Measurements from ENCODE around the gene TEX35.

Gene TEX35

DNA sequence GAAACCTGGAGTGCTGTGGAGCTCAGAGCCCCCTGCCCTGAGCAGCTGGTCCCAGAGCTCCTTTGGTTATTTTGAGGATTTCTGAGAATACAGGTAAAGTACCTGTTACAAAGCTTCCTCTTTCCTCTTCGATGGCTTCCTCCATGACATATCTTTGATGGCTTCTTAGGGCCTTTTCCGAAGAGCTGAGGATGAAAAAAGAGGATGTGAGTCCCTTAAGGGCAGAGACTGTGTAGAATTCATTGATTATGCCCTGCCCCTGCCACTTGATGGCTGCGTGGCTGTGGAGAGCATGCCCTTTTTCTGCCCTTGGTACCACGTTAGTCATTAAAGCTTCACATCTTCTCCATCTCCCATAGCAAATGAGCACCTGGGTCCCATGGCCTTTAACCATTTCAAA, 14.2 kb downstream of the TEX35 start:
- no peak for DNase-seq

DNA sequence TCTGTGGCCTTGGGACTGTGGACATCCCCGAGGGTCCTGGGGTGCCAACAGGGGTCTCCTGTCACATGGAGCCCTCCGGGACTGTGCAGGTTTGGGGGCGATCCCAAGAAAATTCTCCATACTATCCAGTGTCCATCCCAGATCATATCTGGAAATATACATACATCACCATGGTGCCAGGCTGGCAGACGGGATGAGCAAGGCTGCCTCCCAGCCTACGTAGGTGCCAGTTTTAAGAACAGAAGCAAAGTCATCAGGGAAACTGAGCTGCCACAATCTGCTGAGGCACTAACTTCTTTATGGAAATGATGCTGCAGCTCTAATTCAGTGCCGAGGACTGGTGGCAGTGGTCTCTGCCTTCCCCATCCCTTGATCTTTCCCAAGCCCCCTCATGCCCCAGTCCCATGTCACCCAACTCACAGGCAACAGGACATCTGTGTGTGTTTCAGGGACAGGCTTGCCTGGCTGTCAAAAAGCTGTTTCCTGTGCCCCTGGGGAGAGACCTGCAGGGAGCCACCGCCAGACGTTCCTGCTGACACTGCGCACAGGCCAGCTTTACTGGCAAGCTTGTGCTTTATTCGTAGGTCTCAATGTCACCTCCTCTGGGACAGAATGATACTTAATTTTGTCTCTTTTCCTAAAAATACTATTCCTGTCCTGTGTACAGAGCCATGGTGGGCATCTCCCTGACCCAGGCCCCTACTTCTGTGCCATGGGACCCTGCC, 15.5 kb downstream of the TEX35 start:
- no peak for DNase-seq

DNA sequence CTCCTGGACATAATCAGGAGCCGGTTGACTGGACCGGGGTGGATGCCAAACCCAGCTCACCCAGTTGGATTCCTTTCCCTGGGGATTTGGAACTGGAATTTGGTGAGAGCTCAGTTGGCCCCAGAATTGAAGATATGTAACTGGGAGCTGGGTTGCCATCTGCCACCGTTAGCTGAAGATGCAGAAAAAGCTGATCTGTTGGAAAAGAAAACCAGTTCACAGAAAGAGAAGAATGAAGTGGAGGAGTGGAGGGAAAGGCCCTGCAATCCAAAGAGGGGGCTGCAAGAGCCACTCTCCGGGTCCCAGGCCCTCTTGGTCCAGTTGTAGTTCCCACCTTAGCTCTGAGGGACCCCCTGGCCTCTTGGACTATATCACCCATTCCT, 16.0 kb downstream of the TEX35 start:
- DNase-seq: no peak

DNA sequence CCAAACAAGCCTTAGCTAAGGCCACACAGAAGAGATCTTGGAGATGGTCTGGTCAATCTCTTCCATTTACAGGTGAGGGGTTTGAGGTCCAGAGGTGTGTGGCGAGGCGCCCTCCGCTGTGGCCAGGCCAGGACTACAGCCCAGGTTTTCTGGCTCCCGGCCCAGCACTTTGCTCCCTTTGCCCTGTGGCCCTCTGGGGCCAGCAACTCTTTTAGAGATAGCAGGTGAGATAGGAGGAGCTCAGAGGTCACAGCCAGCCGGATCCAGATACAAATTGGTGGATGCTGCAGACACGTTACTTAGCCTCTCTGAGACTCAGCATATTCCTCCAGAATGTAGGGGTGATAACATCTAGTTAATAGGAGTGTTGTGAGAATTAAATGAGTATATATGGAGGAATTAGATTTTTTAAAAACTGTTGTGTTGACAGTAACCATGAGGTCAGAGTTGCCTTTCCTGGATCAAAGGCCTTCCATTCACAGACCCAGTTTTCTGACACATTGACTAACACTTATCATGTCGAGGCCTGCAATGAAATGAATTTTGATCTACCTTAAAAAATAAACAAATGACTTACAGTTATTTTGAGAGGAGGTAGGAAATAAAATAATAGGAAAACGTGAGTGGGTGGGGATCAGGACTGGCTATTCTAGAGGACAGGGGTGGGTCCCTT, 16.6 kb downstream of the TEX35 start:
- no peak for DNase-seq

DNA sequence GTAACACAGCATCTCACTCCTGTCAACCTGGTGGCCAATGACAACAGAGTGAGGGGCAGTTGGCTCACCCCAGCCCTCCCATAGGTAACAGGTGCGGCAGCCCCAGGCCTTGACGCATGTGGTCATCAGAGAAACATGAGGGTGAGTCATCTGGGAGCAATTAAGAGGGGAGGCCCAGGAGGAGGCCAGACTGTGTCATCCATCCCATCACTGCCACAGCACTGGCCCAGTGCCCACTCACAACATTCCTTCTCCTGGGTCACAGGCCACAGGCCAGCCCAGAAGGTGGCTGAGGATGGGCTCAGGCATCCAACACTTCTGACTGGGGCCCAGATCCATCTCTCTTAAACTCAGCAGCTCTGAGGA, 17.1 kb downstream of the TEX35 start:
- DNase-seq: no peak

DNA sequence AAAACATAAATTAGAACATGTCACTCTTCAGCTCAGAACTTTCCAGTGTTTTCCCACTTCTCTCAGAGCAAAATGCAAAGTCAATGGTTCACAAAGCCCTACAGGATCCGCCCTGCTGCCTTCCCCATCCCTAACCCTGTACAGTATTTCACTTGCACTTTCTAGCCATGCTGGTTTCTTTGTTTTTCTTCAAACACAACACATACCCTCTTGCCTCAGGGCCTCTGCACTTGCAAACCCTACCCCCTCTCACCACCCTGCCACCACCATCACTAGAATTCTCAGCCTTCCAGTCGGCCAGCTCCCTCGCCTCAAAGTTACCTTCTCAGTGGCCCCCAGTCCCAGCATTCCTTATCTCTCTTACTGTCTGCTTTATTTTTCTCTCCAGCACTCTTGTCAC, 17.6 kb downstream of the TEX35 start:
- DNase-seq: no peak

DNA sequence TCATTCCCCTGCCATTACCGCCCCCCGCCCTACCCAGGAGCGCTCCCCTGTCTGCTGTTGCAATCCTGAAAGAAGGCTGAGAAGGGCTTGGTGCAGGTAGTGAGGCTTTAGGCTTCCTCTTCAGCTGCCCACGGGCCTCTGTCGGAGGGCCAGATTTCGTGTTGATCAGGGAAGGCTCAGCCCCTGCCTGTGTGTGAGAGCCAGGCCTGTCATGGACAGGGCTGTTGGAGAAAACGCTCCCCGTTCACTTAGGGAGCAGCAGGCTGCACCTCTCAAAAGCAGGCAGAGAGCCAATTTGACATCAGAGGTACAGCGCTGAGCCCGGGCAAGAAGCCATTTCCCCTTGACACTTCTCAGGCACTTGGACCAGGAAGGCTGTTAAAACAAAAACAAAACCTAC, 19.0 kb downstream of the TEX35 start:
- DNase-seq: no peak

DNA sequence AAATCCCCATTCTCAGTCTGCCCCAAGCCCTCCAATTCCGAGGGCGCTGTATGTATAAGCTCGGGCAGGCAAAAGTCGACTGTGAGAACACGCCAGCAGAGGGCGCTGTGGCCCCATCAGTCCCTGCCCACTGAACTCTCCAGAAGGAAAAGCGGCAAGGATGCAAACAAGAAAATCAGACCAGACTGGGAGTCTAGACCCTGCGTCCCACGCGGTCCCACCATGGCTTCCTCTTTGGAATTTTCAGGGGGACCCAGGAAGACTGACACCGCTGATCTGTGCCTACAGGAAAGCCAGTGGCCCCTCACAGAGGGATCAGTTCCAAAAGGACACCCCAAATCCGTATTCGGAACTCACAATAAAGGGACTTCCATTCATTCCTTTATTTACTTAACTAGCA, 19.5 kb downstream of the TEX35 start:
- DNase-seq: peak; percentile 75

DNA sequence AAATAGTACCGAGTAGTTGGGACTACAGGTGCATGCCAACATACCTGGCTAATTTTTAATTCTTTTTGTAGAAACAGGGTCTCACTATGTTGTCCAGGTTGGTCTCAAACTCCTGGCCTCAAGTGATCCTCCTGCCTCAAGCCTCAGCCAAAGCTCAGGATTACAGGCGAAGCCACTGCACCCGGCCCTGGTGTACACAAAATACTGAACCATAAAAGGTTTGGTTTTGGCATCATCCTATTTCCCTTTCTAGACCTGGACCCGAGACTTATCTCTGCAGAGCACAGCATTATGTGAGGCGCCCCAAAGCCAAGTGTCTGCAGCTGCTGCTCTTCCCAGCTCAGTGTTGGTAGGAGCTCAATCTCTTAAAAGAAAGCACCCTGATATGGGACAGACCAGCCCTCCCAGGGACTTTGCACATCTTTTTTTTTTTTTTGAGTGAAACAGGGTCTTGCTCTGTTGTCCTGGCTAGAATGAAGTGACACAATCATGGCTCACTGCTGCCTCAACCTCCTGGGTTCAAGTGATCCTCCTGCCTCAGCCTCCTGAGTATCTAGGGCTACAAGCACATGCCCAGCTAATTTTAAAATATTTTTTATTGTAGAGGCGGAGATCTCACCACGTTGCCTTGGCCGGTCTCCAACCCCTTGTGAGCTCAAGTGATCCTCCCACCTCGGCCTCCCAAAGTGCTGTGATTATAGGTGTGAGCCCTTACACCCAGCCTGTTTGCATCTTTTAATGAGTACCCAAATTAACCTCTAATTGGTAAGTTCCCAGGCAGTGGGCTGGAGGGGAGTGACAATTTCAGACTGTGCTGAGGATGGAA, 20.4 kb downstream of the TEX35 start:
- DNase-seq: no peak

DNA sequence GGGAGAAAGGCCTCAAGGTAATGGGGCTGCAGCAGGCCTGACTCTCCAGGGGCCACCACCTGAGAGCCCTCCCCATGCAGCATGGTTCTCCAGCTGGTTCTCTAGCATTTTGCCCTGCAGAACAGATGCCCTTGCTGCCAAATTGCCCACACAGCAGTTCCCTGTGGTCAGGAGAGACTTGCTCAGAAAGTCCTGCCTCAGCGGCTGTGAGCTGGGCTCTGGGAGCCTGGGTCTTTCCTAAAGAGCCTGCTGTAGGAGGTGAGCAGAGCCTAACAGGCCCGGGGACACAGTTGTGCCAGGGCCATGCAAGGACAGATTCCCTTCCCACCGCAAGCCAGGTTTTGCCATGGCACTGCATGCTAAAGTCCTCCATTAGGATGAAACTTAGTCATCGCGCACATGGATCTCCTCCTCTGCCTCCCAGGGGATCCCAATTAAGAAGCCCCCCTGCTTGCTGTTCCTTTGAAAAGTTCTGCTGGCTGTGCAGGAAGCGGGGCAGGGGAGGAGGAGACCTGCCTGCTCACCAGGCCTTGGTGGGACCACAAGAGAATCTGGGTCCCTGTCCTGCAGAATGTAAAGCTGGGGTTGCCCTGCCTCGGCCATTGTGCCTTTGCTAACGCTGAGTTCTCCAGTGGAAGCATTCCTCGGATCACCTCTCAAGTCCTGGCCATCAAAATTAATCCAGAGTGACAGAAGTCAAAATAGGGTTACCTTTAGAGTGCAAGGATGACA, 21.4 kb downstream of the TEX35 start:
- DNase-seq: no peak

DNA sequence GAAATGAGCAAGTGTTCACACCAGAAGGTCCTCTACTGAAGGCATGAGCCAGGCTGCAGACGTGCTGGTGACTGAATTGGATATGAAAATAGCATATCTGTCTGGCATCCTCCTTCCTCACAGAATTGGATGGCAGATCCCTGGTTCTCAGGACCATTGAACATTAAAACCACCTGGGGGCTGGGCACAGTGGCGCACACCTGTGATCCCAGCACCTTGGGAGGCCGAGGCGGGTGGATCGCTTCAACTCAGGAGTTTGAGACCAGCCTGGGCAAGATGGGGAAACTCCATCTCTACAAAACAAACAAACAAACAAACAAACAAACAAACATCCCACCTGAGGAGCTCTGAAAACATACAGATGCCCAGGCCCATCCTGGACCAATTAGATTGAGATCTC, 23.4 kb downstream of the TEX35 start:
- no peak for DNase-seq

DNA sequence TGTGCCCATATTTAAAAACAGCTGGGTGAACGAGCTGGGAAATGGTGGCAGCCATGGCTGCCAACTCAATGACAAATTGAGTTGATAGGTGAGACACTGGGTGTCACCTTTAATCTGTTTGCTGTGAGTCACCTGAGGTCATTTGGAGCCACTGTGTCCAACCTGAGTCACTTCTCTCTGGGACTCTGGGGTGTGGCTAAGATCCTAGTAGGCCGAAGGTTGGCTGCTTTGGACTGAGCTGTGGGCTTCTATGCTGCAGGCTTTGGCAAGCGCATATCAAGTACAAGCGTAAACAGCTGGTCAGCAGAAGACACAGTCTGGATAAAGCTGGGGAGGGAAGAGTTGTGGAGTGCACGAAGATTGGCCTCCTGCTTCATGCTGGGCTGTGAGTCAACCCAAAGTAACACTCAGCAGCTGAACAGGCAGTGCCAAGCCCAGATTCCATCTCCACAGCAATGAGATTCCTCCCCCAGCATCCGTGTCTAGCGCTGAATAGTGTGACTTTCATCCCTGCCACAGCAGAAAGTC, 24.0 kb downstream of the TEX35 start:
- no peak for DNase-seq

DNA sequence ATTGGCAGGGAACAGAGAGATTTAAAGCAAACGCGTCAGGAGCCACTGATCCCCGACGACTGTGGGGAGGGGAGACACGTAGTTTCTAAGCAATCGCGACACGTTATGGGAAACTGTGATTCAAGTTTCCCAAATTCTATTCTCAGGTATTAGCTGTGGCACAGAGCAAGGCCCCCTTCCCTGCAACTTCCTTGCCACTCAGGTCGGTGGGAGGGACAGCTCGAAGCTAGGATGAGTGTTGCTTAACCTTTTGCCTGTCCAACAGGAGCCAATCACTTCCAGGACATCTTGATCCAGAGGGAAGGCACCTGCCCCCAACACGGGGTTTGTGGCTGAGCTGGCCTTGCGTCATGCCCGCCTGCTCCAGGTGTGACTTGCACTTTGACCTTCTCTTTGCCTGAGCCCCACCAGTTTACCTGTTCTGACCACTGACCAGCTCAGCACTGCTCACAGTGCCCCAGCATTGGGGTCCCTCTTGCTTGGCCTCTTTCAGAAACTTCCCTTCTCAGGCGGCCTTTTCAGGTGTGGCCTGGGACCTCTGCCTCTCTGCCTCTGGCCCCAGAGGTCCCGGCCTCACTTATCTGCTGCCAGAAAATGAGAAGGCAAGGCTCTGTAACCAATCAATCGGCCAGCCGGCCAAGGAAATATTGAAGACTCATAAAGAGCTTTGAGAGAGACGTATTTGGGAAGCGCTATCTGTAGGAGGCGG, 24.6 kb downstream of the TEX35 start:
- no peak for DNase-seq

DNA sequence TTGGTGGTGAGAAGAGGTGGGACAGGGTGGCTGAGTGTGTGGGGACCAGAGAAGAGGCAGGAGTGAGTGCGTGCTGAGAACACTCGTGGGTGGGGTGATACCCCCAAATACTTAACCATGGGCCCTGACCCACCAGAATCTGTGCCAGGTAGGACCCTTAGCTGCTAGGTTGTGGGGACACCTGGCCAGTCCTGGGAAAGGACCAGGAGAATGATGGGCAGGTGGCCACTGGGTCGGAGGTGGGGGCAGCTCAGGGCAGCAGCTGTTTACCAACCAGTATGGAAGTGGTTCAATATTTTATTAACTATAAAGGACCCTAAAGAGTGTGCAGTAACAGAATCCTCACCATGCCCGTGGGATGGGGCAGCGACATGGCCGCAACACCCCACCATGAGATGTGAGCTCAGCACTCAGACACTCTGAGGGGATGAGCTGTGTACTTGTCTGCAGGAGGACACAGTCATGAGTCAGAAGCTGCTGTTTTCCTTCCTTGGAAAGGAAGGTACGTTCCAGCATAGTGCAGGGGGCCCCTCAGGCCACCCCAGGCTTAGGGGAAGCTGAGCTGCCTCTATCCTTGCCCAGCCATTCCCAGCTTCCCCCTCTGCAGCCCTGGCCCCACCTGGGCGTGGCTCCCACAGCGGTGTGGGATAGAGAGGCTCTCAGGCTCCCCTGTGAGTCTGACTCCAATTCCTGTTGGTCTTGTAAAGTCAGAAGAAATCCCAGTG, 25.4 kb downstream of the TEX35 start:
- DNase-seq: no peak

DNA sequence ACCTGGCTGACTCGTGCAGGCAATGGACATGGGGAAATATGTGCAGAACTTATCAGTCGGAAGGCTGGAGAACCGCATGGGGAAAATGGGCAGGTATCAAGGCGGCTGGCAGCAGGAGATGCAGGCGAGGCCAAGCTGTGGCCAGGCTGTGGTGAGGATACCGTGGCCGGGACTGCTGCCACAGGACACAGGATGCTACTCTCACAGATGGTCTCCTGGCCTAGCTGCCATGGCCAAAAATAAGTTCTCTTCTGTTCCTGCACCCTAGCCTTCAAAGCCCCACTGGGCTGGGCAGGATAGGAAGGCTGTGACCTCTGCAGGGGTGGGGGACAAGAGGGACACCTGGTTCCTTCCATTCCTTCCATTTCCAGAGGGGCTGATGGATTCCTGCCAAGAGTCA, 26.4 kb downstream of the TEX35 start:
- no peak for DNase-seq

DNA sequence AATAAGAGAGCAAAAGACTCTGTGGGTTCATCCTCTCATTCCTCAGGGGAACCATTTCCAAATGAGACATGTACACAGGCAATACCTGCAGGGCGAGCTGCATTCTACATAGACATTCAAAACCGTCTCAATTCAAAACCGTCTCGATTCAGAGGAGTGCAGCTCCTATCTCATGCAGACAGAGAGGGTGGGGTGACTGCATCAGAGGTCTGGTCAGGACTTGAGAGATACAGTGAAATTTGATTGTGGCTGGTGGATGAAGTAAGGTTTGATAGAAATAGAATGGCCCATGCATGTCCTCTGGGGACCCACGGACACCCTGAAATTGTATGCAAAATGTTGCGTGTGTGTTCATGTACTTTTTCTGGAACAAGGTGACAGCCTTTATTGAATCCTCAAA, 27.3 kb downstream of the TEX35 start:
- DNase-seq: no peak

DNA sequence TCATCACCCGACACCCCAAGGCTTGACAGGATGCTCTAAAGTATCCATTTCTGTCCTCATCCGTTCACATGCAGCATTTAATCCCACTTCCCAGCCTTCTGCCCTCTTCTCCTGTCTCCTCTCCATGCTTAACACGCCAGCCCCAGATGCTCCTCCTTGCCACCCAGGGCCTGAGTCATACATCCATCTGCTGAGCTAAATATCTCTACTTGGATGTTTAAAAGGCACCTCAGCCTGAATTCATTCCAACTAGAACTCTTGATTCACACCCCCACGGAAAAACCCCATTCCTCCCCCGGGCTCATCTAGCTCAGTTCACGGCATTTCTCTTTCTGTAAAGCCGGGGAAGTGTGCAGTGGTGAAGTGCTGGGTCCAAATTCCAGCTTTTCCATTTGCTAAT, 27.7 kb downstream of the TEX35 start:
- no peak for DNase-seq

DNA sequence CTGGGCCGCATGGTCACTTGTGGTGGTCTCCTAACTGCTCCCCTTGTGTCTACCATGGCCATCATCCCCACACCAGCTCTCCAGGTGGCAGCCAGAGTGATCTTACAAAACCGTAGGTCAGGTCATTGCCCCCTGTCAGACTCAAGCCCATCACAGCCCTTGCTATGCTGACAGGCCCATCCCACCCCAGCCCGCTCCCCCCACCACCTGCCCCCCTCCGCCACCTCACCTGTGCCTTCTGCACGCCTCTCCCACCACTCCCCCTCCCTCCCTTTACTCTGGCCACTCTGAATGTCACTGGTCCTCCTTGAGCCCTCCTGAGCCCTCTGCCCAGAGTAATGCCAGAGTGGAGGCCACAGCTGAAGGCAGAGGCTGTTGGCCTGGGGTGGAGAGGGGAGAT, 28.5 kb downstream of the TEX35 start:
- no peak for DNase-seq

DNA sequence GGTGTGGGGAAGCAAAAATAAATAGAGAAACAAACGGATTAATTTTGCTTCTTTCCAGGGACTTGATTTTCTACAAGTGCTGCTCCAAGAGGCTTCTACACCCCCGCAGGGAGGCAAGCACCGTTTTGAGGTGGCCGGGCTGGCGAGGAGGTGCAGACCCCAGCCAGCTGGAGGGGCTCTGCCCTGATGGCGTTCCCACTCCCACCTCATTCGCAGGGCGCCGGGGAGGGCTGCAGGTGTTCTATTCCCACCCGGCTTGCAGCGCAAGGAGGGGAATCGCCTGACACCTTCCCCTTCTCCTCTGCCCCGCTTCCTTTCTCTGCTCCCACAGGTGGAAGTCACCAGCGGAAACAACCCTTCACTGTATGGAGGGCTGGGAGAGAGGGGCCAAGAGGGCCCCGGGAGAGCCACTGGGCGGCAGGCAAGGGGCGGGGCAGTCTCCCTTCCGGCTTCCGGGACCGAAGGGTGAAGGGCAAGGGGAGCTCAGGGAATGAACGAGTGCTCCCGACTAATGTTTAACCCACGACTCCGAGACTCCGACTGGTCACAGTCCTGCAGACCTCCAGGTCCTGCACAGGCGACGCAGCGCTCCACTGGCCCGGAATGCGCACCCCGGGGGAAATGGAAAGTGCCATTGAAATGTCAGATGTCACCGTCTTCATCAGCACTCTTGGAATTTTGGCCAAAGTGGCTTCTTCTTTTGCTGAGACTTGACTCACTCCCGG, 29.1 kb downstream of the TEX35 start:
- DNase-seq: peak; percentile 43

DNA sequence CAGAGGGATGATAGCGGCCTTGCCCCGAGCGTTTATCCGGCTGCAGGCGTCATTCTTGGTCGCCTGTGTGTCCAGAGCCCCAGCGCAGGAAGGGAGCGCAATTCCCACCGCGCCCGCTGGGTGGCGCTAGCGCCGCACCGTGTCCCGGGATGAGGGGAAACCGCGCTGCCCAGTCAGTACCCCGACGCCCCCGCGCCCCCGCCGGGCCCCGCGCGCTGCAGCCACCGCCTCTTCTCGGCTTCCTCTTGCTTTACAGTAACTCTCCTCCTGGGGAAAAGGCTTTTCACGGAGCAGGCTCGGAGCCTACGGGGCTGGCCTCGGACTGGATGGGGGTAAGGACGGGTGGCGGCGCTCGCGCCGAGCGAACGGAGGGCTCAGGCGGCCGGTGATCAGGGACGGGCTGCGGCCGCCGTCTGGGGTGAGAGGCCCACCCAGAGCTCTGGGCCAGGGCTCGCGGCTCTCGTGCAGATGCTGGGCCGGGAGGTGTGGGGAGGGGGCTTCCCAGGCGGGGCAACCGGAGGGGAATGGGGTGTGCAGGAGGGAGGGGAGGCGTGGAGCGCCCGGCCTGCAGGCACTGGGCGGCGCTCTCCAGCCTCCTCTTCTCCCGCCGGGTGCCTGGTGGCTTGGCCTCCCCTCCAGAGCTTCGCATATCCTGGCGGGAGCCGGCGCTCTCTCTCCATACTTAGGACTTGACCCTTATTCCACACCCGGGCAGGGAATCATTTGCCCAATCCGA, 29.8 kb downstream of the TEX35 start:
- DNase-seq: peak; percentile 86

DNA sequence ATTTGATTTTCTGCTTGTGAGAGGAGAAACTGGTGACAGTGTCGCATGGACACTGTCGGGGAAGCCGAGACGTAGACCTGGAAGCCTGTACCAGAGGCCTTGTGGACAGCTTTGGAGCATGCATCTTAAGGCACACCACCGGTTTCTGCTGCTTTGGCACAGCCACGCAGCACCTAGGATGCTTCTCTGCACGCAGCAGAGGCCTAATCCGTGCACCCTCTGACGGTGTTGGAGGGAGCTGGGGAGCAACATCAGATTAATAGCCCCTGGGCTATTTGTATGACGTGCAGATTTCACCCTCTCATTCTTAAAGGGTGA, 30.3 kb downstream of the TEX35 start:
- DNase-seq: no peak
